ENCODE data around the gene ZC3H18.
A peak's percentile ranks its signal among the peaks of the same experiment; 100 is the strongest.

ZC3H18 gene

DNA sequence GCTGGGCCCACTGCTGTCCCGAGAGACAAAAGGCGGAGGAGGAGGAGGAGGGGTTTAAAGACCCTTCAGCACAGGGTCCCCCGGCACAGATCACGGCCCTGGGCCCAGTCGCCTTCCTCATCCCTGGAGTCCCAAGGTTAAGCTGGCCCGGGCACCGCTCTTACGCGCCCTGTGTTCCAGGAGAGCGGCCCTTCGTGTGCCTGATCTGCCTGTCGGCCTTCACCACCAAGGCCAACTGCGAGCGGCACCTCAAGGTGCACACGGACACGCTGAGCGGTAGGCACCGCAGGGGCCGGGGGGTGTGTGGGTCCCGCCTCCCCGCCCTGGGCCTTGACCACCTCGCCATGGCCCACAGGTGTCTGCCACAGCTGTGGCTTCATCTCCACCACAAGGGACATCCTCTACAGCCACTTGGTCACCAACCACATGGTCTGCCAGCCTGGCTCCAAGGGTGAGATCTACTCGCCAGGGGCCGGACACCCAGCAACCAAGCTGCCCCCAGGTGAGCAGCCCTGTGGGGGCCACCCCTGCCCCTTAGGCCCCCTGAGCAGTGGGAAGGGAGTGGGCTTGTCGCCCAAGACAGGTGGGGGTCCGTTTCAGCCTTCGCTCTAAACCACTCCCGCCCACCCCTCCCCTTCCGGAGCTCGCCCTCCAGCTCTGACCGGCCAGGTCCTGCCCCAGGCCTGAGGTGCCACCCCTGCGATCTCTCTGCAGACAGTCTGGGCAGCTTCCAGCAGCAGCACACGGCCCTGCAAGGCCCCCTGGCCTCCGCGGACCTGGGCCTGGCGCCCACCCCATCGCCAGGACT lies 37.6 kb upstream of the ZC3H18 start:
- DNase-seq (ENCODE audit: low read depth in 2 of 2), result no peak

DNA sequence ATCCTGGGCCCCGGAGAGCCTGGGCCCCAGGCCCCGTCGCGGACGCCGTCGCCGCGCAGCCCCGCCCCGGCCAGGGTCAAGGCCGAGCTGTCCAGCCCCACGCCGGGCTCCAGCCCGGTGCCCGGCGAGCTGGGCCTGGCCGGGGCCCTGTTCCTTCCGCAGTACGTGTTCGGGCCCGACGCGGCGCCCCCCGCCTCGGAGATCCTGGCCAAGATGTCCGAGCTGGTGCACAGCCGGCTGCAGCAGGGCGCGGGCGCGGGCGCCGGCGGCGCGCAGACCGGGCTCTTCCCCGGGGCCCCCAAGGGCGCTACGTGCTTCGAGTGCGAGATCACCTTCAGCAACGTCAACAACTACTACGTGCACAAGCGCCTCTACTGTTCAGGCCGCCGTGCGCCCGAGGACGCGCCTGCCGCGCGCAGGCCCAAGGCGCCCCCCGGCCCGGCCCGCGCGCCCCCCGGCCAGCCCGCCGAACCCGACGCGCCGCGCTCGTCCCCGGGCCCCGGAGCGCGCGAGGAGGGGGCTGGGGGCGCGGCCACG lies 36.8 kb upstream of the ZC3H18 start:
- no peak for DNase-seq (ENCODE audit: low read depth in 2 of 2)

DNA sequence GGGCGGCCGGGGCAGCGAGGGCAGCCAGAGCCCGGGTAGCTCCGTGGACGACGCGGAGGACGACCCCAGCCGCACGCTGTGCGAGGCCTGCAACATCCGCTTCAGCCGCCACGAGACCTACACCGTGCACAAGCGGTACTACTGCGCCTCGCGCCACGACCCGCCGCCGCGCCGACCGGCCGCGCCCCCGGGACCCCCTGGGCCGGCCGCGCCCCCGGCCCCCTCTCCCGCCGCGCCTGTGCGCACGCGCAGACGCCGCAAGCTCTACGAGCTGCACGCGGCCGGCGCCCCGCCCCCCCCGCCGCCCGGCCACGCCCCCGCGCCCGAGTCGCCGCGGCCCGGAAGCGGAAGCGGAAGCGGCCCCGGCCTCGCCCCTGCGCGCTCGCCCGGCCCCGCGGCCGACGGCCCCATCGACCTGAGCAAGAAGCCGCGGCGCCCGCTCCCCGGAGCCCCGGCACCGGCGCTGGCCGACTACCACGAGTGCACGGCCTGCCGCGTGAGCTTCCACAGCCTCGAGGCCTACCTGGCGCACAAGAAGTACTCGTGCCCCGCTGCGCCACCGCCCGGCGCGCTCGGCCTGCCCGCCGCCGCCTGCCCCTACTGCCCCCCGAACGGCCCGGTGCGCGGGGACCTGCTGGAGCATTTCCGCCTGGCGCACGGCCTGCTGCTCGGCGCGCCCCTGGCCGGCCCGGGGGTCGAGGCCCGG lies 36.1 kb upstream of the ZC3H18 start:
- DNase-seq (ENCODE audit: low read depth in 2 of 2), result peak; percentile 69 to 72

DNA sequence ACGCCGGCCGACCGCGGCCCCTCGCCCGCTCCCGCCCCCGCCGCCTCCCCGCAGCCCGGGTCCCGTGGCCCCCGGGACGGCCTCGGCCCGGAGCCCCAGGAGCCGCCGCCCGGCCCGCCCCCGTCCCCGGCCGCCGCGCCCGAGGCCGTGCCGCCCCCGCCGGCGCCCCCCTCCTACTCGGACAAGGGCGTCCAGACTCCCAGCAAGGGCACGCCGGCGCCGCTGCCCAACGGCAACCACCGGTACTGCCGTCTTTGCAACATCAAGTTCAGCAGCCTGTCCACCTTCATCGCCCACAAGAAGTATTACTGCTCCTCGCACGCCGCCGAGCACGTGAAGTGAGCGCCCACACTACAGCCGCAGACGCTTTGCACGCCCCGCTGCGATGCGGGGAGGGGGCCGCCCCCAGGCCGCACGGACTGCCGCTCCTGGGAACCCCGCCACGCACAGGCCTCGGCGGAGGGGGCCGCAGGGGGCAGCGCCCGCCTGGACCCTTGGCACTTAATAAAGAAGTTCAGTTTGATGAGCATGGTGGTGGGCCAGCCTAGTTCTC lies 35.5 kb upstream of the ZC3H18 start:
- peak; percentile 15 to 33 for DNase-seq (ENCODE audit: low read depth in 2 of 2)

DNA sequence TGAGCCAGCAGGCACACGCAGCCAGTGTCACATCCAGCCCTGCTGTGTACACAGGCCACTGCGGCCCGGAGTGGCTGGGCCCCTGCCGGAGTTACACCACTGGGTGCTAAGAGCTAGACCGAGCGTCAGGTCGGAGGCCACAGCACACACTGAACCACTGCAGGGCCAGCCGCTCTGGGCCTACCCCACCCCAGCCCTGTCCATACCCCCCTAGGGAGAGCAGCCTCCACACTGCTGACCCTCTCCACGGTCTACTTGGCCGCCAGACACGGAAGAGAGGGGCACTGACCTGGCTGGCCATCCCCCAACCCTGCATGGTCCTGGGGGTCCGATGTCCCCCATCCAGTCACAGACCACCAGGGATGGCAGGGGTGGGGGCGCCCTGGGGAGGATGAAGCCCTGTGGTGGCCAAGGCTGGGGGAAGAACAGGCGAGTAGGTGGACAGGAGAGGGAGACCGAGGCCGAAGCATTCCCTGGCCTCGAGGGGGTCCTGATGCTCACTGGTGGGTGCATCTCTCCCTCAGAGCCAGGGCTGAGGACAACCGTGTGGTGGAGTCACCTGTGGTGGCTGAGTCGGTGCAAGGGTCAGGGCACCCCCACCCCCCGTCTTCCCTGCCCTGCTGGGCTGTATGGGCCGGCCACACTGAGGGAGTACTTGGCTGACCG lies 34.9 kb upstream of the ZC3H18 start:
- DNase-seq (ENCODE audit: low read depth in 2 of 2), result no peak

DNA sequence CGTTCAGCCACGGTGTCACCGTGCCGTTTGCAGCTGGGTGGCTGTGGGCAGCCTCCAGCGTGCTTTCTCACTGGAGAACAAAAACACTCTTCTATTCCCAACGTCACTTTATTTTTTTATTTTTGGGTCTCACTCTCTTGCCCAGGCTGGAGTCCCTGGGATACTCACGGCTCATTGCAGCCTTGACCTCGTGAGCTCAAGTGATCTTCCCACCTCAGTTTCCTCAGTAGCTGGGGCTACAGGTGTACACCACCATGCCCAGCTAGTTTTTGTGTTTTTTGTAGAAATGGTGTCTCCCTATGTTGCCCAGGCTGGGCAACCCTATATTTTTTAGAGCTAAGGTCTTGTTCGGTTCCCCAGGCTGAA lies 34.4 kb upstream of the ZC3H18 start:
- no peak for DNase-seq (ENCODE audit: low read depth in 2 of 2)

DNA sequence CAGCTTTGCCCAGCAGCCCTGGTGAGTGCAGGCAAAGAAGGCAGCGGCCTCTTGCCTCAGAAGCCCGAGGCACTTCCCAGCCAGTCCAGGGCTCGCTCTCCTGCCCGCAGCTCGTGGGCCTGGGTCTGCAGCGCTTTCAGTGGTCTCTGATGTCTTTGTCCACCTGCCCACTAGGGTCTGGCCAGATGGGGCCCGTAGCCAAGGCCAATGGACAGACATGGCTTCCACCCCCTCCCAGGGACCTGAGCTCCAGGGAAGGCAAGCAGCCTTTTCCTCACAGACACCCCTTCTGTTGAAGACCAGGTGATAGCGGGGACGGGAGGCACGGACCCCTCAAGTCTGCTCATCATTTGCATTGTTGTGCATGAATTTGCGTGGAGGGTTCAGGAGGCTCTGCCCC lies 33.7 kb upstream of the ZC3H18 start:
- no peak for DNase-seq (ENCODE audit: low read depth in 2 of 2)

DNA sequence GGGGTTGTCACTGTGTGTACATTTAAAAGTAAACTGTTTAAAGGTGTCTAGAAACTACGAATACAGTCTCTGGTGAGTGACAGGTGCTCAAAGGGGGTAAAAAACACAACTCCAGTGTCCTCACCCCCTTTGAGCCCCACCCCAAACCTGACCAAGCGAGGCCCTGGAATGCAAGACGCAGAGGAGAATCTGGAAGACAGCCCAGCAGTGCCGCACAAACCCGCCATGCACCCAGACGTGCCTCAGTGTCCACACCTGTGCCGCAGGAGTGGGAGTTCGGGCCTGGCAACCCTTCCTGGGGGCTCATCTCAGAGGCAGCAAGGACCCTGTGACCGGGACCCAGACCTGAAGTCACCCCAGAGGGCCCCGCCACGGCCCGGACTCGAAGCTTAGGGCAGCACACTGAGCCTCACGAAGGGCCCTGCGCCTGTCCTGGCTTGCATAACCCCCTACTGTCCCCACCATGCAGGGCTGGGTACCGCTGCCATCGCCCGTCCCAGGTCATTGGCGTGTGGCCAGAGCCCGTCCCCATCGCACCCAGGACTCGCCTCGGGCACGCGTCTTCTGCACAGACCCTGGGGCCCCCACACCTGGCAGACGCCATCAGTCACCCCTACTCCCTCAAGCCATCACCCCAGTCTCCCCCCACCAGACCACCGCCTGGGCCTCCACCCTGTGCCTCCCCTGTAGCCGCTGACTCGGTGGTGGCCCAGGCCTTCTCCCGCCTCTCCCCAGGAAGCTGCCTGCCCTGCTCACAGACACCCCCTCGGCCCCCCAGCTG lies 33.0 kb upstream of the ZC3H18 start:
- no peak for DNase-seq (ENCODE audit: low read depth in 2 of 2)

DNA sequence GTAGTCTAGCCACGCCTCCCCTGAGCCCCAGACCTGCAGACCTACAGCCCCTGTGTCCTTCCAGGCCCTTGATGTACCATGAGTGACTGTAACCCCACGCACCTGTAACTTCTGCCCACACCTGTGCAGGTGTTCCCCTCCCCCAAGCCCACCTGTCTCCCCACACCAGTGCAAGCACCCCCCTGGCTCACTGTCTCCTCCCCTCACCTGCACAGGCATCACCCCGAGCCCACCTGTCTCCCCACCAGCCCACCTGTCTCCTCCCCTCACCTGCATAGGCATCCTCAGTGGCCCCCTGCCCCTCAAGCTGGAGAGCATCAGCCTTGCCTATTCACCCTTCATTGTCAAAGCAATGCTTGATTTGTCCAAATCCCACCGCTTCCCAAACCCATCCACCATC lies 32.3 kb upstream of the ZC3H18 start:
- DNase-seq (ENCODE audit: low read depth in 2 of 2), result no peak

DNA sequence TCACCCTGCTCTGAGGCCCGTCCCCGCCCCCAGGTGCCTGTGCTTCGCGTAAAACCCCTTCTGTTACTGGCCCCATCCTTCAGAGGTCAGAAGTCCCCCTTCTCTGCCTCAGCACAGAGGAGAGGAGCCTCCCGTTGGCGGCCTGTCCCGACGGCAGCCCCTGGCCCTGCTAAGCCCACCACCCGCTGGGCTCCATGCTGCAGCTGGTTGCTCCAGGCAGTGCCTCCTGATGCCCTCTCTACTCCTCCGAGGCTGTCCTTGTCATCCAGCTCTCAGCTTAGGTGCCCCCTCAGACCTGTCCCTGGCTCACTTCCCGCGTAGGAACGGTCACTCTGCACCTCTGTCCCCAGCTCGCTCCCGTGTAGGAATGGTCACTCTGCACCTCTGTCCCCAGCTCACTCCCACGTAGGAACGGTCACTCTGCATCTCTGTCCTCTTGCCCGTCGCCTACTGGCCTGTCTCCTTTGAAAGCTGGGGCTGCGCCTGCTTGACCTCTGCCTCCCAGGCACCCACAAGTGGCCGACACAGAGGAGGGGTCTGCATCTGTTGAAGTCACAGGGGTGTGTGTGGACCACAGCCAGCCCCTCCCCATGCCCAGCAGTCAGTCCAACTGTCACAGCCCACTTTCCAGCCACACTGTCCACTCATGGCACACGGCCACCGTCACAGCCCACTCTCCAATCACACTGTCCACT lies 31.7 kb upstream of the ZC3H18 start:
- no peak for DNase-seq (ENCODE audit: low read depth in 2 of 2)

DNA sequence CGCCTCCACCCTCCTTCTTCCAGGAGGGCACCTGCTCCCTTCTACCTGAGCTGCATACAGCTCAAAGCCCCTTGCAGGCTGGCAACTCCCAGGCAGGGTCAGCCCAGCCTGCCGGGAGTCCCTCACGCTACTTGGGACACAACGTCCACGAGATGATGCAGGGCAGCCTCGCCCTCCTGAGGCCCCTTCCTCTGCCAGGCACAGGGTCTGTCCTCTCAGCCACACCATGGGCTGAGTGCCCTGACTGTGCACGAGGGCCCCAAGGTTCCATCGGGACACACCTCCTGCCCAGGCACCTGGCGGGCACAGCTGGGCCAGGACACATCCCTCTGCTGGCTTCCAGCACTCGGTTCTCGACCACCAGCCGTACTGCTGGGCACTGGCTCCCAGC lies 30.9 kb upstream of the ZC3H18 start:
- DNase-seq (ENCODE audit: low read depth in 2 of 2), result no peak

DNA sequence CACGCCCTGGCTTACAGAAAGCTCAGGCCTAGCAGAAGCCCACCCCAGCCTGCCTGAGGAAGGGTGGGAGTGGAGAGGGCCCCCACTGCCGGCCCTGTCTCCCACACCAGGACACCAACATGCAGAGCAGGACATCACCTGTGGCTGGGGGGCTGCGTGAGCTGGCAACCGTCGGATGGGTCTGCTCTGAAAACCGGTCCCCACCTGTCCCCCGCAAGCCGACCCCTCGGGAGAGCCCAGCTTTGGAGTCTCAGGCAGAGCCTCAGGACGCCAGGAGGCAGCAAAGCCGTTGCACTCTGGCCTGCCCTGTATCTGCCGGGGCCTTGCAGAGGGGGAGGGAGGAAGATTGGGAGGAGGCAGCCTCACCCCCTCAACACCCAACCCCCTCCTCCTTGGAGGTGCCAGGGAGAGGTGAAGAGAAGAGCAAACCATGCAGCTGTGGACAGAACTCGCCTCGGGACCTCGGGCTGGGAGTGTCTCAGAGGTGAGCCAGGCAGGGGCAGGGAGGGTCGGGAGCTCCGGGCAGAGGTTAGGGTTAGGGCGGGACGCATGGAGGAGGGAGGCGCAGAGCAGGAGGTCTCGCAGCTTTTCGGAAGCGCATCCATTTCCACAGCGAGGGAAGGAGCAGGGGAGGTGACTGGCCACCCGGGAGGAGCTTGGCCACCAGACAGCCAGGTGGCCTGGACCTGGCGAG lies 30.4 kb upstream of the ZC3H18 start:
- no peak for DNase-seq (ENCODE audit: low read depth in 2 of 2)

DNA sequence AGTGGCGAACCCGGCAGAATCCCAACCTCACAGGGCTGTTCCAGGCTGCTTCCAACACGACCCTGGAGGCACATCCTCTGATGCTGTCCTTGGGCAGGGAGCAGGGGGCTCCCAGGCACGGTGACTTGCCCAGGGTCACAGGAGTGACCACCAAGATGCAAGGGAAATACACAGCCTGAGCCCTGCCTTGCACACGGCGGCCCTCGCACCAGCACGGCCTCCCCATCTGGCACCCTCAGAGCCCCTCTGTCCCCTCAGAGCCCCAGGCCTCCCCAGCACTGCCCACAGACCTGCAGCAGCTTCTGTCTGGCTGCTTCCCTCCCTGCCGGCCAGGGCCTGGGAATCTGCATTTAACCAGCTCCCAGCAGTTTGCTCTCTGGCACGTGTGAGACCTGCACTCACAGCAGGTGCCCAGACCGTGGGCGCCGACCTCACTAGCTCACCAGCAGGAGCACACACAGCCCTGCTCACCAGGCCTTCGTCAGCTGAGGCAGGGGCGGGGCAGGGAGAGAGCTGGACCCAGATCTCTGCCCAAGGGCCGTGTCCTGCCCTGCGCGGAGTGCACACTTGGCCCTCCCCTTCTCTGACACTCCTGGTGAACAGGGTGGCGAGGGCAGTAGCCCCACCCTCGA lies 29.7 kb upstream of the ZC3H18 start:
- DNase-seq (ENCODE audit: low read depth in 2 of 2), result no peak

DNA sequence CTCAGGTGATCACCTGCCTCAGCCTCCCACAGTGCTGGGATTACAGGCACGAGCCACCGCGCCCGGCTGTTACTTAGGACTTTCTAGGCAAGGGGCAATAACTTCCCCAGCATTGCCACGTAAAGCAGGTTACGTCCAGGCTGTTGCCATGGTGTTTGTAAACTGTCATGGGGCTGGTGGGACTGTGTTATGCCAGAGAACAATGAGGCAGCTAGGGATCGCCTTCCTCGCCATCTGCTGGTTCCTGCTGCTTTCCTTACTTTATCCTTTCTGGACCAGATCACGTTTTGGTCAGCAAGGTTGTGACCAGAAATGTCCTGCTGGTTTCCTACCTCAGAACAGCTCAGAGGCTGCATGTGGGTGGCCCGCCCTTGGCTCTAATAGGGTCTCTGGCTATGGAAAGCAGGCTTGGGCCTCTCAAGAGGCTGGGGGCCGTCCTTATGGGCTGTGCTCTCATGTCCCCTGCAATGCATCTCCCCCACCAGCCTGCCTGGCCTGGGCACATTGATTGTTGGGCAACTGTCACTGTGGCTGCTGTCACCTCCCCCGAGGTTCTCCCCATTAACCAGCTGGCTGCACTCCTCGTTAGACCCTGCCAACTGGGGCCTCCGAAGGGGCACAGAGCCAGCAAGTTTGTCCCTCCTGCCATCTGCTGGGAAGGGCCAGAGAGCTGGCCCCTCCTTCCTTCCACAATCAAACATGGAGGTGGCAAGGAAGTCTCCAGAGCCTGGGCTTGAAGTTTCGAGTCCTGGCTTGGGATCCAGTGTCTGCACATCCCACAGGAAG lies 28.2 kb upstream of the ZC3H18 start:
- no peak for DNase-seq (ENCODE audit: low read depth in 2 of 2)

DNA sequence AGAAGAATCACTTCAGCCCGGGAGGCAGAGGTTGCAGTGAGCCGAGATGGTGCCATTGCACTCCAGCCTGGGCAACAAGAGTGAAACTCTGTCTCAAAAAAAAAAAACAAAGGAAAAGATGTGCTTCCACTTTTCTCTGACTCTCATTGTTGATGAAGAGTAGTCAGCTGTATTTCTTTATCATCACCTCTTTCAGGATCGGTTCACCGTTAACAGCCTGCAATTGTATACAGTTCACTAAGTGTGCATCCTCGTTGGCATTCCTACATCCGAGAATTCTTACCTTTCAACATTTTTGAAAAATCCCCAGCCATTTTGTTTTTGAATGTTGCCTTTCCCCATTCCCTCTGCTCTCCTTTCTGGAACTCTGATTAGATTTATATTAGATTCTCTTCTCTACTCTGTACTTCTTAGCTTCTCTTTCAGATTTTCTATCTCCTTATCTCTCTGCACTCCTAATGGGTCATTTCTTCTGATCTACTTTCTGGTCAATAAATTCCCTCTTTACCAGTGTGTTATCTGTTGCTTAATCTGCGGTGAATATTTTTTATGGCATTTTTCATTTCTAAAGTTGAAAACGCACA lies 26.9 kb upstream of the ZC3H18 start:
- DNase-seq (ENCODE audit: low read depth in 2 of 2), result no peak

DNA sequence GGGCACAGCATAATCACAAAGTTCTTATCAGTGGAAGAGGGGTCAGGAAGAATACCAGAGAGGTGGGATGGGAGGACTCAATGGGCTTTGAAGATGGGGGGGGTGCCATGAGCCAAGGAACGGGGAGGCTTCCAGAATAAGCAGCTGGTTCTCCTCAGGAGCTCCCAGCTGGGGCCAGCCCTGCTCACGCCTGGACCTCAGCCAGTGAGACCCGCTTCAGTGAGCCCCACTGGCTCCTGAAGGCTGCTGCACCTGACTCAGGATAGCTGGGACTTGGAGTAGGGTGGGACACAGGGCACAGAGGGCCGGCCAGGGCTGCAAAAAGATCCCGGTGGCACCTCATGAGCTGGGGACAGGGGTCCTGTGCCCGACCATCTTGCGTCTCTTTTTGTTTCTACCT lies 24.4 kb upstream of the ZC3H18 start:
- DNase-seq (ENCODE audit: low read depth in 2 of 2), result no peak

DNA sequence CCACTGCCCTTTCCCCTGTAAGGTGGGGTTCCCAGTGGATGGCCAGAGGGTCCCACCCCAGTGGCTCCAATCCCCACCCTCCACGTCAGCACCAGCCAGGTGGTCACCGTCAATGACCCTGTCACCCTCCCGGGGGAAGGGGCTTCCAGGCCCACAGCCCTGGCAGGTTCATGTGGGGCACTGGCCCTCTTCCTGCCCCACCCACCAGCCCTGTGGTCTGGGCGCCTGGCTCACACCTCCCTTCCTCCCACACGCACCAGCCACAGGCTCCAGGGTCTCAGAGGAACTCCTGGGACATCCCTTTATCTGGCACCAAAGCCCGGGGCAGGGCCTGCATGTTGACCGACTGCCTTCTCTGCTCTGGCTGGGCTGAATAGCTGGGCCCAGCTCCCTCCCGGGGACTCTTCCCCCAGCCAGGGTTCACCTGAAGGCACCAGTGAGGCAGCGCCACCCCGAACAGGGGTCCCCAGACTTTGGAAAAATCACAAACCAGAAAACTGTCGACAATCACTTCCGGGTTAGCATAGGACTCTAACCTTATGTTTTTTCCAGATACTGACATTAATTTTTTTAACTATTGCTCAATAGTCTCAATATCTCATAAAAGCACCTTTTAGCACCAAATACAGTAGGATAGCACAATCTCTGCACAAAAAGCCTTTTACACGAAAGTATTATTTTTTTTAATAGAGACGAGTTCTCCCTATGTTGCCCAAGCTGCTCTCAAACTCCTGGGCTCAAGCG lies 21.9 kb upstream of the ZC3H18 start:
- no peak for DNase-seq (ENCODE audit: low read depth in 2 of 2)

DNA sequence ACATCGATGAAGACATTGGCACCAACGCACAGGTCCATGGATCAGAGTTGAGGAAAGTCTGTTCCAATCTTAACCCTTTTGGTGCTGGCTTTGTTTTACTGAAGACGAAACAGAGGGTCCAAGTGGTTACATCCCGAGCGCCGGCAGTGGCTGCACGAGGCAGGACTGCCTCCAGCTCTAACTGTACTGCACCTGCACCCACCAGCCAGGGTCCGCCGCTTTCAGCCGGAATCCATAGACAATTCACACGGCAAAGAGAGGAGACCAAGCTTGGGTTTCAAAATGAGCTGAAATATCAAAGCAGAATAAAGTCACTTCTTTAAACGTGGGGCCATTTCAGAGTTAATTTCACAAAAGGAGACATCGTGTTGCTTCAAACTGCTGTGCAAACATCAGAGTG lies 21.2 kb upstream of the ZC3H18 start:
- no peak for DNase-seq (ENCODE audit: low read depth in 2 of 2)

Data from stimulated activated CD4-positive, alpha-beta T cell treated with anti-CD3 and anti-CD28 coated beads, Interleukin-4, amount 100 ng/mL, for 48 hours (primary cell).